Tibial nerve (tissue), 4 donors: Measurements from ENCODE around the gene FAN1. TPM values are rescaled to one million over a fixed set of nuclear protein-coding genes. Genes with fewer than 3 reads are reported as not detected.
"Not testable (repeated sequence)": the region's sequence is repeated elsewhere in the genome, so short reads cannot be mapped to it uniquely, and the experiment has no call there.

Source experiments
- DNase-seq, 2 donors: peaks; one replicate each; pipeline ENCODE4 v3.0.0-alpha.2; 2019; ENCODE audit warnings: low spot score in 2 of 2
- H3K27ac ChIP-seq, 4 donors: fragments of 200-600 bp; sonication (generic) in 3 of 4; one replicate each; pipeline ENCODE4 v1.5.1; 2017 to 2019; ENCODE audit warnings: mild to moderate bottlenecking in 1 of 4
- H3K27me3 ChIP-seq, 2 donors: fragments of 200-600 bp; sonication (generic) in 1 of 2; one replicate each; pipeline versions ENCODE4 v1.5.1 to v1.6.0; 2017 to 2019
- H3K36me3 ChIP-seq, 3 donors: fragments of 200-600 bp; sonication (generic); one replicate each; pipeline ENCODE4 v1.5.1; 2018 to 2019
- H3K4me1 ChIP-seq, 4 donors: fragments of 200-600 bp; sonication (generic) in 3 of 4; one replicate each; pipeline ENCODE4 v1.5.1; 2017 to 2019
- H3K4me3 ChIP-seq, 4 donors: fragments of 200-600 bp; sonication (generic) in 3 of 4; one replicate each; pipeline ENCODE4 v1.5.1; 2017 to 2019; ENCODE audit warnings: mild to moderate bottlenecking in 1 of 4, moderate library complexity in 1 of 4
- H3K9me3 ChIP-seq, 4 donors: fragments of 200-600 bp; sonication (generic) in 3 of 4; one replicate each; pipeline ENCODE4 v1.5.1; 2017 to 2019
- EP300 ChIP-seq, 2 donors: sonication (generic); formaldehyde crosslinking; IDR thresholded peaks; one replicate each; pipeline ENCODE4 v1.6.1; 2017; ENCODE audit warnings: antibody characterized with exemption in 2 of 2, mild to moderate bottlenecking in 1 of 2
- POLR2A ChIP-seq, 2 donors: fragments of 450-650 bp; IDR thresholded peaks; one replicate each; pipeline ENCODE4 v1.6.1; 2017; ENCODE audit warnings: antibody characterized with exemption in 2 of 2, mild to moderate bottlenecking in 2 of 2, moderate library complexity in 2 of 2
- WGBS, 2 donors: methylation state at CpG; one replicate each; pipeline ENCODE4 v1.1.5; 2018; 5-methylcytosine and 5-hydroxymethylcytosine counted together
- total RNA-seq, 4 donors: library from RNA; depleted of rRNA; stranded (reverse); fragments of >200 nt; gene quantifications; one replicate each; pipeline ENCODE4 v1.1.0, GENCODE V29; 2016
- TF ChIP-seq, protein P1 (sequence below), 5 experiments: fragments of 200-600 bp in 3 of 5; fragments of 450-650 bp in 2 of 5; sonication (generic) in 3 of 5; IDR thresholded peaks; one replicate each; pipeline ENCODE4 v1.5.1; 2016 to 2019; ENCODE audit warnings: antibody characterized with exemption in 5 of 5, mild to moderate bottlenecking in 3 of 5, moderate library complexity in 2 of 5

Gene FAN1
- total RNA-seq, 4 donors from 2014 or later = 15.9 to 24.3 (median 17.4) TPM

DNA sequence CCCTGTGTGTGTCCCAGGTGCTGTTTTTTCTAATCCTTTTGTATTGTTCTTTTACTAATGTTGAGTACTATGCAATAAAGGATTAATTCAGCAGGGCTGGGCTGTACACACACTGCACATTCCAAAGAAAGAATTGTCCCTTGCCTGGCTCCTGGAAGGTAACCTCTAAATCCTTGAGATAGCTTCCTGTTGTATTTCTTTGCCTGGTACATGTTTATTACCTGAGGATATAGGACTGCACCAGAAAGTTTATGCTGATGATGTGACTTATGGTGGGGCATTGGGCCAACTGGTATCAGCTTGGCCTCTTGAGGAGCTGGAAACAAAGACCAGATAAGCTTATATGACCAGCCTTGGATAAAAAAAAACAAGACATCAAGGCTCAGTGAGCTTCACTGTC lies 26.6 kb upstream of the FAN1 start:
- H3K27ac ChIP-seq = no peak overlapping the region
- no peak for DNase-seq
- H3K4me3 ChIP-seq = no peak overlapping the region
- no peaks in the 10 kb centered on the region for H3K4me1 ChIP-seq
- TF ChIP-seq POLR2A (IDR thresholded peaks at IDR 0.05) (no peak), EP300 (IDR thresholded peaks at IDR 0.05) (no peak)
- TF ChIP-seq, protein P1, sequence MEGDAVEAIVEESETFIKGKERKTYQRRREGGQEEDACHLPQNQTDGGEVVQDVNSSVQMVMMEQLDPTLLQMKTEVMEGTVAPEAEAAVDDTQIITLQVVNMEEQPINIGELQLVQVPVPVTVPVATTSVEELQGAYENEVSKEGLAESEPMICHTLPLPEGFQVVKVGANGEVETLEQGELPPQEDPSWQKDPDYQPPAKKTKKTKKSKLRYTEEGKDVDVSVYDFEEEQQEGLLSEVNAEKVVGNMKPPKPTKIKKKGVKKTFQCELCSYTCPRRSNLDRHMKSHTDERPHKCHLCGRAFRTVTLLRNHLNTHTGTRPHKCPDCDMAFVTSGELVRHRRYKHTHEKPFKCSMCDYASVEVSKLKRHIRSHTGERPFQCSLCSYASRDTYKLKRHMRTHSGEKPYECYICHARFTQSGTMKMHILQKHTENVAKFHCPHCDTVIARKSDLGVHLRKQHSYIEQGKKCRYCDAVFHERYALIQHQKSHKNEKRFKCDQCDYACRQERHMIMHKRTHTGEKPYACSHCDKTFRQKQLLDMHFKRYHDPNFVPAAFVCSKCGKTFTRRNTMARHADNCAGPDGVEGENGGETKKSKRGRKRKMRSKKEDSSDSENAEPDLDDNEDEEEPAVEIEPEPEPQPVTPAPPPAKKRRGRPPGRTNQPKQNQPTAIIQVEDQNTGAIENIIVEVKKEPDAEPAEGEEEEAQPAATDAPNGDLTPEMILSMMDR (IDR thresholded peaks at IDR 0.05) = no peak
- H3K9me3 ChIP-seq = no peaks in the 10 kb centered on the region
- no peaks in the 10 kb centered on the region for H3K27me3 ChIP-seq
- H3K36me3 ChIP-seq = no peaks in the 10 kb centered on the region

DNA sequence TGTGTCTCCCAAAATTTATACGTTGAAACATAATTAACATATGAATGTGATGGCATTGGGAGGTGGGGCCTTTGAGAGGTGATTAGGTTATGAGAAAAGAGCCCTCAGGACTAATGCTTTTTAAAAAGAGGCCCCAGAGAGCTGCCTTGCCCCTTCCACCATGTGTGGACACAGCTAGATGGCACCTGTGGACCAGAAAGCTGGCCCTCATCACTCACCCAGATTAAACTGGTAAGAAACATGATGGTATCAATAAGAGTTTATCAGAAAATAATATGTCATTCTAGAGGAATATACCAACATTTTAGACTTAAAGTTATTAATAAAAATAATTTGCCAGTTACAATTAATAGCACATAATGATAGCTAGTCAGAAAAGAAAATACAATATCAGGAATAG lies 25.2 kb upstream of the FAN1 start:
- no peak overlapping the region for H3K4me3 ChIP-seq
- no peak overlapping the region for H3K27ac ChIP-seq
- no peaks in the 10 kb centered on the region for H3K9me3 ChIP-seq
- H3K36me3 ChIP-seq = no peaks in the 10 kb centered on the region
- no peaks in the 10 kb centered on the region for H3K4me1 ChIP-seq
- DNase-seq = no peak
- no peaks in the 10 kb centered on the region for H3K27me3 ChIP-seq
- TF ChIP-seq POLR2A (IDR thresholded peaks at IDR 0.05) (no peak), EP300 (IDR thresholded peaks at IDR 0.05) (no peak)
- TF ChIP-seq, protein P1 (IDR thresholded peaks at IDR 0.05) = no peak
- WGBS, 2 donors = 42 to 63% methylated on average over 1 of the region's 1 CpG

DNA sequence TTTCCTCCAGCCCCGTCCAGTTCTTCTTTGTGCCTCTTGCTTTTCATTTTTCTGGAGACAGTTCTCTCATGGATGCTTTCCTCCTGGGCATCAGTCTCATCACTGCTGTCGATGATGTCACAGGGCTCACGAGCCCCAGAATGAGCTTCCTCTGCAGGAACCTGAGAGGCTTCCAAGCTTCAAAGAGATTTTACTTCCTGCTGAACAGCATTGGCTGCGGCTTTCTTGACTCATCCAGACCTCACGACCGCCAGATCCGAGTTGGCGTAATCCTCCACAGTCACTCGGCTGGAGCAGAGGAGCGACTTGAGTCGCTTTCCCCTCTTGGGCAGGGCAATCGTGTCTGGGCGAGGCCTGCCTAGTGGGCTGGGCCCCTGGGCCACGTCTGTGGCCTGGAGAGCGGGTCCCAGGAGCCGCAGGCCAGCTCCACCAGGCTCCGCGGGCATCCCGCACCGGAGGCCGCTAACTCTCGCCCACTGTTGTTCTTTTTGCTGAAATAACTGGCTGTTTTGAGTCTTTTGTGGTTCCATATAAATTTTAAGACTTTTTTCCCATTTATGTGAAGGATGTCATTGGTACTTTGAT lies 20.8 kb upstream of the FAN1 start:
- 81 to 84% methylated on average over 22 of the region's 22 CpGs for WGBS, 2 donors
- TF ChIP-seq EP300 (IDR thresholded peaks at IDR 0.05) = no peak
- no peak for TF ChIP-seq POLR2A (IDR thresholded peaks at IDR 0.05)
- TF ChIP-seq, protein P1 (IDR thresholded peaks at IDR 0.05) = no peak
- no peak for DNase-seq
- Histone ChIP-seq H3K9me3 (no peaks in the 10 kb centered on the region), H3K36me3 (no peaks in the 10 kb centered on the region), H3K27me3 (no peaks in the 10 kb centered on the region), H3K27ac (no peak overlapping the region), H3K4me3 (no peak overlapping the region), H3K4me1 (no peaks in the 10 kb centered on the region)

DNA sequence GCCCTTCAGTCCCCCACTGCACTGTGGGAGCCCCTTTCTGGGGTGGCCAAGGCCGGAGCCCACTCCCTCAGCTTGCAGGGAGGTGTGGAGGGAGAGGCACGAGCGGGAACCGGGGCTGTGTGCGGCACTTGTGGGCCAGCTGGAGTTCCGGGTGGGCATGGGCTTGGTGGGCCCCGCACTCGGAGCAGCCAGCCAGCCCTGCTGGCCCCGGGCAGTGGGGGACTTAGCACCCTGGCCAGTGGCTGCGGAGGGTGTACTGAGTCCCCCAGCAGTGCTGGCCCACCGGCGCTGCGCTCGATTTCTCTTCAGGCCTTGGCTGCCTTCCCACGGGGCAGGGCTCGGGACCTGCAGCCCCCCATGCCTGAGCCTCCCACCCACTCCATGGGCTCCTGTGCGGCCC lies 20.0 kb upstream of the FAN1 start:
- H3K4me1 ChIP-seq, H3K9me3 ChIP-seq, H3K36me3 ChIP-seq, H3K4me3 ChIP-seq, DNase-seq, H3K27me3 ChIP-seq, H3K27ac ChIP-seq: not testable (repeated sequence)
- 81 to 90% methylated on average over 5 to 15 of the region's 17 CpGs for WGBS, 2 donors

DNA sequence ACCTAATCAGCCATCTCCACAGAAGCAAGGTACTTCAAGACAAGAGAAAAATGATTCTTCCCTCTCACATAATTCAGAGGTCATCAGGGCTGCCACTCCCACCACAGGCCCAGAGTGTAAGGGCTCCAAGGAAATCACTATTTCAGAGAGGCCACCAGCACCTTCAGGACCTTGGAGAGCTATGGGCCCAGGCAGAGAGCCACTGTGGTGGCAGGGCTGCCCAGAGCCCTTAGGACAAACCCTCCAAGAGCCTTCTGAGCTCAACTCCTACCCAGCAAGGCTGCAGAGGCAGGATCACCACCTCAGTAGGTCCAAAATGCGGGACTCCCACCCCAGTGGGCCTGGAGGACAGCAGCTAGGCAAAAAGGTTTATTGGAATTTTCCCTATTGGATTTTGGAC lies 17.9 kb upstream of the FAN1 start:
- H3K4me1 ChIP-seq = no peaks in the 10 kb centered on the region
- H3K9me3 ChIP-seq = no peaks in the 10 kb centered on the region
- no peak overlapping the region for H3K27ac ChIP-seq
- H3K27me3 ChIP-seq = no peaks in the 10 kb centered on the region
- H3K4me3 ChIP-seq = no peak overlapping the region
- DNase-seq = no peak
- H3K36me3 ChIP-seq = no peaks in the 10 kb centered on the region
- TF ChIP-seq EP300 (IDR thresholded peaks at IDR 0.05) (no peak), POLR2A (IDR thresholded peaks at IDR 0.05) (no peak)
- 71 to 100% methylated on average over 1 of the region's 1 CpG for WGBS, 2 donors

DNA sequence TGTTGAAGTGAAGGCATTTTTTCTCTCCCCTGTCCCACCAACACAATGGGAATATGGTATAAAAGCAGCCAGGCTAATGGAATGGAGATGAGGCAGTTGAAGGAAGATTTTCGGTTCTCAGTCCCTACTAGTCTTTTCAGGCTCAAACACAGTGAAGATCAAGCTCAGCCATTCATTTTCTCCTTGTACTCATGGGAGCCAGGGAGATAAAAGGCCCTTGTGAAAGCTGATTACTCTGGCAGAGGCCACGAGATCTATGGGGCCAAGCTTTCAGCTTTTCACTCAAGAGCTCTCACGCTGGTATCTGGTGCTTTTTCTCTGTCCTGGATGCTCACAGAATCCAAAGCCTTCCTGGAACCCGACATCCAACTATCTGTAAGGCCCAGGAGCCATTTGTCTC lies 14.5 kb upstream of the FAN1 start:
- Histone ChIP-seq H3K4me3 (no peak overlapping the region), H3K27me3 (no peaks in the 10 kb centered on the region), H3K36me3 (no peaks in the 10 kb centered on the region), H3K27ac (no peak overlapping the region), H3K9me3 (no peaks in the 10 kb centered on the region), H3K4me1 (no peaks in the 10 kb centered on the region)
- WGBS, 2 donors = 32 to 45% methylated on average over 4 of the region's 4 CpGs
- DNase-seq = no peak
- TF ChIP-seq, protein P1 (IDR thresholded peaks at IDR 0.05) = no peak
- TF ChIP-seq POLR2A (IDR thresholded peaks at IDR 0.05) (no peak), EP300 (IDR thresholded peaks at IDR 0.05) (no peak)
